Neuronal stem cell (in vitro differentiated cells): ENCODE measurements around the gene CDK5RAP1.

ENCODE experiments used
- DNase-seq: peaks from one replicate; pipeline ENCODE4 v3.0.0-alpha.2; 2013; ENCODE audit warnings: low spot score
- H2AFZ ChIP-seq: one replicate; pipeline ENCODE4 v1.6.1; 2013; ENCODE audit warnings: mild to moderate bottlenecking, low read length, inconsistent platforms
- H2AK5ac ChIP-seq: 2 replicates; pipeline ENCODE4 v1.6.1; 2013; ENCODE audit warnings: low read depth, mild to moderate bottlenecking, inconsistent platforms, low read length, moderate library complexity, mixed read lengths
- H2BK120ac ChIP-seq: 2 replicates; pipeline ENCODE4 v1.6.1; 2013; ENCODE audit warnings: low read depth, mild to moderate bottlenecking, inconsistent platforms, low read length, moderate library complexity, mixed read lengths
- H2BK12ac ChIP-seq: one replicate; pipeline ENCODE4 v1.6.1; 2013; ENCODE audit warnings: low read length, inconsistent platforms
- H2BK15ac ChIP-seq: 2 replicates; pipeline ENCODE4 v1.6.1; 2013; ENCODE audit warnings: mild to moderate bottlenecking, low read length, inconsistent platforms, mixed read lengths
- H2BK5ac ChIP-seq: one replicate; pipeline ENCODE4 v1.6.1; 2013; ENCODE audit warnings: inconsistent platforms, mild to moderate bottlenecking, low read length, moderate library complexity
- H3K14ac ChIP-seq: one replicate; pipeline ENCODE4 v1.6.1; 2013; ENCODE audit warnings: low read length, inconsistent platforms
- H3K18ac ChIP-seq: 2 replicates; pipeline ENCODE4 v1.6.1; 2013; ENCODE audit warnings: low read length, inconsistent platforms
- H3K23ac ChIP-seq: 2 replicates; pipeline ENCODE4 v1.6.1; 2013; ENCODE audit warnings: low read depth, mild to moderate bottlenecking, mixed read lengths, low read length, inconsistent platforms; ENCODE audit not compliant: poor library complexity
- H3K27ac ChIP-seq: replicated peaks from 3 replicates; pipeline ENCODE4 v1.5.1; 2013; ENCODE audit warnings: low read length, inconsistent platforms
- H3K27me3 ChIP-seq, 3 experiments: 2 replicates each; pipeline ENCODE4 v1.6.1; 2013; ENCODE audit warnings: low read length in 3 of 3, mild to moderate bottlenecking in 2 of 3, inconsistent platforms in 1 of 3, low read depth in 1 of 3, mixed read lengths in 1 of 3, moderate library complexity in 1 of 3; ENCODE audit not compliant: control insufficient read depth in 3 of 3, insufficient read depth in 3 of 3
- H3K36me3 ChIP-seq, 2 donors: replicated peaks in 1 of 2; 2 replicates each; pipeline ENCODE4 v1.6.1; 2013; ENCODE audit warnings: low read length in 2 of 2; ENCODE audit not compliant: control insufficient read depth in 2 of 2, insufficient read depth in 2 of 2
- H3K4ac ChIP-seq: 2 replicates; pipeline ENCODE4 v1.6.1; 2013; ENCODE audit warnings: inconsistent platforms, mild to moderate bottlenecking, low read length, moderate library complexity
- H3K4me1 ChIP-seq, 2 donors: 1 replicate in 1 of 2; 2 replicates in 1 of 2; pipeline ENCODE4 v1.6.1; 2013; ENCODE audit warnings: low read length in 2 of 2, low read depth in 1 of 2; ENCODE audit not compliant: control insufficient read depth in 2 of 2, insufficient read depth in 1 of 2
- H3K4me2 ChIP-seq: one replicate; pipeline ENCODE4 v1.6.1; 2013; ENCODE audit warnings: mild to moderate bottlenecking, low read length, inconsistent platforms; ENCODE audit not compliant: insufficient read depth, poor library complexity, severe bottlenecking
- H3K4me3 ChIP-seq, 2 donors: 2 replicates each; pipeline ENCODE4 v1.5.1; 2013; ENCODE audit warnings: low read length in 2 of 2, mild to moderate bottlenecking in 2 of 2, inconsistent platforms in 1 of 2, moderate library complexity in 1 of 2
- H3K79me1 ChIP-seq: one replicate; pipeline ENCODE4 v1.6.1; 2013; ENCODE audit warnings: low read depth, mild to moderate bottlenecking, inconsistent platforms, low read length, moderate library complexity
- H3K9ac ChIP-seq: one replicate; pipeline ENCODE4 v1.6.1; 2013; ENCODE audit warnings: mild to moderate bottlenecking, low read depth, low read length, inconsistent platforms; ENCODE audit not compliant: poor library complexity
- H3K9me3 ChIP-seq, 2 donors: replicated peaks in 1 of 2; 2 replicates each; pipeline versions ENCODE3 to v1.6.1; 2013; ENCODE audit warnings: low read length in 2 of 2, mild to moderate bottlenecking in 2 of 2, inconsistent platforms in 1 of 2, low read depth in 1 of 2, mixed read lengths in 1 of 2, moderate library complexity in 1 of 2; ENCODE audit not compliant: control insufficient read depth in 2 of 2, insufficient read depth in 1 of 2
- H4K8ac ChIP-seq: one replicate; pipeline ENCODE4 v1.6.1; 2013; ENCODE audit warnings: low read depth, mild to moderate bottlenecking, inconsistent platforms, low read length, moderate library complexity
- H4K91ac ChIP-seq: one replicate; pipeline ENCODE4 v1.6.1; 2013; ENCODE audit warnings: low read length, low read depth, mild to moderate bottlenecking, inconsistent platforms; ENCODE audit not compliant: poor library complexity
- WGBS, 2 donors: extraction: QIAGEN DNeasy Blood & Tissue Kit; methylation state at CpG; one replicate each; pipeline ENCODE4 v1.1.7; 2013; ENCODE audit warnings: missing lambda C conversion rate in 2 of 2, mixed read lengths in 1 of 2; ENCODE audit not compliant: insufficient read length in 2 of 2, insufficient replicate concordance in 1 of 2; ENCODE audit errors: extremely low coverage in 2 of 2; 5-methylcytosine and 5-hydroxymethylcytosine counted together

CDK5RAP1 gene

GRCh38 chr20:33399924-33400323 is 1.4 kb downstream of the CDK5RAP1 start:
- Histone ChIP-seq H3K23ac (no peak overlapping the region), H3K27me3 (no peaks in the 10 kb centered on the region), H4K91ac (no peak overlapping the region), H3K9me3 (no peaks in the 10 kb centered on the region), H2BK12ac (no peak overlapping the region), H2BK120ac (no peak overlapping the region), H3K4me2 (no peak overlapping the region), H3K27ac (no peak overlapping the region), H3K4me1 (peaks cover 6 to 10% of the 10 kb centered on the region in 2 donors), H4K8ac (no peak overlapping the region), H2BK15ac (no peak overlapping the region), H2AK5ac (no peak overlapping the region), H3K4ac (no peak overlapping the region), H3K18ac (no peak overlapping the region), H2BK5ac (no peak overlapping the region), H3K79me1 (peaks cover 12% of the 10 kb centered on the region), H3K14ac (no peak overlapping the region), H3K9ac (peak overlapping the region; percentile 15), H2AFZ (no peak overlapping the region), H3K36me3 (peaks cover 0 to 26% of the 10 kb centered on the region in 2 donors), H3K4me3 (peak overlapping the region in 1 of 2 donors; percentile 79)
- no peak for DNase-seq
- WGBS, 2 donors = no CpG with 5 or more reads among the region's 6 CpGs

- Histone ChIP-seq H3K23ac (no peak overlapping the region), H2BK15ac (no peak overlapping the region), H2BK5ac (no peak overlapping the region), H3K9me3 (peaks cover 2 to 6% of the 10 kb centered on the region in 2 donors), H2AFZ (no peak overlapping the region), H2BK120ac (no peak overlapping the region), H3K36me3 (peaks cover 16 to 71% of the 10 kb centered on the region in 2 donors), H3K4me3 (no peak overlapping the region), H4K8ac (peak overlapping the region; percentile 43), H3K18ac (no peak overlapping the region), H3K27me3 (no peaks in the 10 kb centered on the region), H3K79me1 (peaks cover 2% of the 10 kb centered on the region), H3K4me2 (no peak overlapping the region), H2BK12ac (no peak overlapping the region), H3K9ac (no peak overlapping the region), H3K4me1 (no peaks in the 10 kb centered on the region), H3K14ac (no peak overlapping the region), H4K91ac (no peak overlapping the region), H3K4ac (no peak overlapping the region), H3K27ac (no peak overlapping the region), H2AK5ac (no peak overlapping the region)
- WGBS, 2 donors = 100% methylated on average over 1 of the region's 4 CpGs; no CpG with 5 or more reads in 1 of the 2 donors
- no peak for DNase-seq
Observed at GRCh38 chr20:33394718-33395117, 6.6 kb downstream of the CDK5RAP1 start.

GRCh38 chr20:33393609-33394008 is 7.7 kb downstream of the CDK5RAP1 start:
- no CpG with 5 or more reads among the region's 4 CpGs for WGBS, 2 donors
- Histone ChIP-seq H3K27ac (no peak overlapping the region), H2BK5ac (no peak overlapping the region)

GRCh38 chr20:33391722-33392415 is 9.4 kb downstream of the CDK5RAP1 start:
- WGBS, 2 donors = no CpG with 5 or more reads among the region's 9 CpGs
- H2BK5ac ChIP-seq = no peak overlapping the region
- peaks cover 19 to 76% of the 10 kb centered on the region in 2 donors for H3K36me3 ChIP-seq
- no peak overlapping the region for H3K9ac ChIP-seq
- no peaks in the 10 kb centered on the region for H3K4me1 ChIP-seq
- no peak overlapping the region for H2AK5ac ChIP-seq
- H3K79me1 ChIP-seq = no peaks in the 10 kb centered on the region
- no peak overlapping the region for H4K91ac ChIP-seq
- no peak overlapping the region for H3K4me3 ChIP-seq
- no peaks in the 10 kb centered on the region for H3K27me3 ChIP-seq
- no peak overlapping the region for H3K14ac ChIP-seq
- peaks cover 2 to 6% of the 10 kb centered on the region in 2 donors for H3K9me3 ChIP-seq
- no peak overlapping the region for H4K8ac ChIP-seq
- no peak overlapping the region for H2BK12ac ChIP-seq
- H3K18ac ChIP-seq = no peak overlapping the region
- H3K23ac ChIP-seq = no peak overlapping the region
- no peak overlapping the region for H3K4ac ChIP-seq
- no peak overlapping the region for H2BK120ac ChIP-seq
- H2BK15ac ChIP-seq = no peak overlapping the region
- no peak overlapping the region for H3K4me2 ChIP-seq
- no peak for DNase-seq
- no peak overlapping the region for H3K27ac ChIP-seq
- H2AFZ ChIP-seq = no peak overlapping the region

More at GRCh38 chr20:33393609-33394008, 7.7 kb downstream of the CDK5RAP1 start:
- H3K9ac ChIP-seq = no peak overlapping the region
- no peak overlapping the region for H2AFZ ChIP-seq
- no peak overlapping the region for H4K91ac ChIP-seq
- H3K9me3 ChIP-seq = peaks cover 2 to 6% of the 10 kb centered on the region in 2 donors
- H3K4me1 ChIP-seq = no peaks in the 10 kb centered on the region
- no peak overlapping the region for H2BK15ac ChIP-seq
- H2AK5ac ChIP-seq = no peak overlapping the region
- peaks cover under 1% of the 10 kb centered on the region for H3K79me1 ChIP-seq
- no peak overlapping the region for H3K4ac ChIP-seq
- no peak overlapping the region for H3K23ac ChIP-seq
- no peak overlapping the region for H4K8ac ChIP-seq
- no peak for DNase-seq
- H3K18ac ChIP-seq = no peak overlapping the region
- H3K4me2 ChIP-seq = no peak overlapping the region
- no peak overlapping the region for H3K4me3 ChIP-seq
- no peak overlapping the region for H3K14ac ChIP-seq
- no peak overlapping the region for H2BK12ac ChIP-seq
- H3K36me3 ChIP-seq = peaks cover 16 to 73% of the 10 kb centered on the region in 2 donors
- H2BK120ac ChIP-seq = no peak overlapping the region
- no peaks in the 10 kb centered on the region for H3K27me3 ChIP-seq
